ENCODE results near the gene MTPN.

Gene MTPN

DNA sequence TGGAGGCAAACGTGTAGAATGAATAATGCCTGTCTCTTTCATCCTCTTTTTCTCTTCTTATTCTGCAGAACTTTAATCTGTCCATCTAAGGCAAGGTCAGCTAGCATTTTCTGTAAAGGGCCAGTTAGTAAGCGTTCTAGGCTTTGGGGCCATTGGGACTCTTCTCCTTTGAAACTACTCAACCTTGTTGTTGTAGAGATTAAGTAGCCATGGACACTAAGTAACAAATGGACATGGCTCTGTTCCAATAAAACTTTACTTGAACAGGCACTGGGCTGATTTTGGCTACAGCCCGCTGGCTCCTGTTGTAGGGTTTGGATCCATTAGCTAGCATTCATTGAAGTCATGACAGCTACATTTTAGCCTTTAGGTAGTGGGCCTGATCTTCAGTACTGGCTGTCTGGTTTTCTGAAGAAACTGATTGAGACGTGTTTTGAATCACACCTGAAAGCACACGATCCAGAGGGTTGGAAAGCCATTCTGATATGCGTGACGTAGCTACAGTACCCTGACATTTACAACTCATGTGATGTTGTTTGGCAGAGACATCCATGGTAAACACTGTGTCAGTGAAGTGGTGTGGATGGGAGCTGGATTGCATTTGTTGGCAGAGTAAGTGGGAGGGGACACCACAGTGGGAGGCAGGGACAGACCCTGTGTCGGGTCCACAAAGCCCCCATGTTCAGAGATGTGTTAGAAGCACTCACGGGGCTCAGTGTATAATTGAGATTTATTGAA is 92.5 kb downstream of the MTPN start:
- DNase-seq (ENCODE audit: low spot score), result no peak

DNA sequence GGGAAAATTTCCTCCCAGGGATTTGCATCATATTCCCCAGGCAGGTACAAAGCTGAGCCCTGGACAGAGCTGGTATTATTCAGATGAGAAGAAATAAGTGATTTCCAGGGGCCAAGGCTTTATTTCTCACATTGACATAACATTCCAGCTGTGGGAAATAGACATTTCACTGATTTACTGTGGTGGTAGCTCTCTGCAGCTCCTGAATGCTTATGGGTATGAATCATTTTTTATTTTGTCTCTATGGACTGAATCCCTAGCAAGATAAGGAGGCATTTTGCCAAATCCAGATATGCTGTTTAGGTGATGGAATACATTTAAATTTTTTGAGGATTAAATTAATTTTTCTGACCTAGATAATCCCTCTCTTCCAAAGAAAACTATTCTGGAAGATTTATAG is 97.9 kb downstream of the MTPN start:
- DNase-seq (ENCODE audit: low spot score), result no peak

DNA sequence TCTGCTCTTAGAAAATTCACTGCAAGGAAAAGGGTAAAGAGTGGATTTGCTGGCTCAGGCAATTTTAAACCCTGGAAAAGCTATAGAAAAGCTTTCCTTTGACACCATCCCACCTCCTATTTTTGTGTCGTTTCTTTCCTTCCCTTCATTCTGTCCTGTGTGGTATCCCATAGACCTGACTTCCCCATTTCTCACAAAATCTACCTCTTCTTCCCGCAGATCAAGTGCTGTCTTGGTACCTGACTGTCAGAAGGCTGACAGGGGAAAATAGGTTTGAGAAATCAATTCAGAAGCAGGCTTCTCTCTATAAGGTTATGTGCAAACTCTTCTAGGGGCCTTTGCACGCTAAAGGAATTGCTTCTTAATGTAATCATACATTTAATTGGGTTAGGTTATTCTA is 98.9 kb downstream of the MTPN start:
- no peak for DNase-seq (ENCODE audit: low spot score)

DNA sequence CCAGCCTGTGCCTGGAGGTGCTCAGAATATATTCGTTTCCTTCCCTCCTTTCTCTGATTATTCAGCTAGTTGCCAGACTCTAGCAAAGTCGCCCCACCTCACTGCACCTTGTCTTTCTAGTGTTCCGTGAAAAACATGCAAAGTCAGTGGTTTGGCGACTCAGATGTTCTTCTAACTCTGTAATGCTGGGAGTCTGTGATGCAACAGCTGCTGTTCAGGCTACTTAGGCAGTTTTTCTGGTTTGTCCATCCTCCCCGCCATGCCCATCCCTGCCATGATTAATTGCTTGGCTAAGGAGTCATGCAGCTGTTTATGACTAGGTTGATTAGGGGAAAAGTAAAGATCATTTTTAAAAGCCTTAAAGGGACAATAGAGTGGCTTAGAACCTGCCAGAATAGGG is 99.4 kb downstream of the MTPN start:
- DNase-seq (ENCODE audit: low spot score), result no peak
